Left ventricle myocardium inferior (tissue), 1 donor: ENCODE data around the gene ADD2. TPM values are rescaled to one million over a fixed set of nuclear protein-coding genes. Genes with fewer than 3 reads are reported as not detected.
"Not testable (repeated sequence)": the region's sequence is repeated elsewhere in the genome, so short reads cannot be mapped to it uniquely, and the experiment has no call there.

Experiments used
- DNase-seq: peaks from one replicate; pipeline ENCODE4 v3.0.0-alpha.2; 2020
- H3K27ac ChIP-seq: fragments of 200-600 bp; replicated peaks from 2 replicates; pipeline ENCODE4 v1.8.0; 2021
- H3K27me3 ChIP-seq: fragments of 200-600 bp; 2 replicates; pipeline ENCODE4 v1.8.0; 2021; ENCODE audit warnings: low read depth
- H3K36me3 ChIP-seq: fragments of 200-600 bp; 2 replicates; pipeline ENCODE4 v1.8.0; 2021
- H3K4me1 ChIP-seq: fragments of 200-600 bp; 2 replicates; pipeline ENCODE4 v1.8.0; 2021
- H3K4me3 ChIP-seq: fragments of 200-600 bp; 2 replicates; pipeline ENCODE4 v1.8.0; 2021; ENCODE audit warnings: mild to moderate bottlenecking, moderate library complexity
- H3K9me3 ChIP-seq: fragments of 200-600 bp; replicated peaks from 2 replicates; pipeline ENCODE4 v1.8.0; 2021
- CTCF ChIP-seq: fragments of 200-600 bp; IDR thresholded peaks from 2 replicates; pipeline ENCODE4 v1.8.0; 2021; ENCODE audit warnings: antibody characterized with exemption, mild to moderate bottlenecking, borderline replicate concordance
- intact Hi-C: fragments of 100-400 bp; cut with micrococcal nuclease; formaldehyde crosslinking; loops from one replicate; pipeline ENCODE4 v1.11.0; 2022
- total RNA-seq: library from RNA; stranded (reverse); fragmentation: NEBNext Ultra II Directional; extraction: Animal tissue kit (Norgen Biotek cat#: 25700); gene quantifications from one replicate; pipeline ENCODE4 v1.2.1, GENCODE V29; 2021
- donor health status: DM: no; HTN: yes; CAD: no; lungs with severe emphysema.

Gene ADD2
- total RNA-seq, 1 donor from 2014 or later = 2.7 TPM

- DNase-seq = no peak
- H3K27me3 ChIP-seq = peaks cover 5% of the 10 kb centered on the region
- no peak overlapping the region for H3K4me3 ChIP-seq
- peaks cover 9% of the 10 kb centered on the region for H3K9me3 ChIP-seq
- no peaks in the 10 kb centered on the region for H3K4me1 ChIP-seq
- intact Hi-C loops = no loop called here
- no peak for TF ChIP-seq CTCF
- H3K36me3 ChIP-seq = no peaks in the 10 kb centered on the region
- H3K27ac ChIP-seq = no peak overlapping the region
These were observed 24.3 kb downstream of the ADD2 start for GRCh38 chr2:70743677-70744076.

- TF ChIP-seq CTCF = no peak
- intact Hi-C loops = no loop called here
- no peaks in the 10 kb centered on the region for H3K36me3 ChIP-seq
- no peak overlapping the region for H3K4me3 ChIP-seq
- DNase-seq = no peak
- H3K4me1 ChIP-seq = no peaks in the 10 kb centered on the region
- H3K9me3 ChIP-seq = peaks cover 9% of the 10 kb centered on the region
- H3K27me3 ChIP-seq = no peaks in the 10 kb centered on the region
- H3K27ac ChIP-seq = no peak overlapping the region
These were observed 24.9 kb downstream of the ADD2 start for GRCh38 chr2:70743068-70743467.

- intact Hi-C loops, H3K4me3 ChIP-seq, DNase-seq, H3K36me3 ChIP-seq, H3K4me1 ChIP-seq, H3K27ac ChIP-seq, H3K9me3 ChIP-seq: not testable (repeated sequence)
- peaks cover 19% of the 10 kb centered on the region for H3K27me3 ChIP-seq
These were observed 28.5 kb downstream of the ADD2 start for GRCh38 chr2:70739492-70739891.

- Histone ChIP-seq H3K27ac (no peak overlapping the region), H3K27me3 (peaks cover 28% of the 10 kb centered on the region), H3K9me3 (peaks cover 9% of the 10 kb centered on the region), H3K4me3 (no peak overlapping the region), H3K36me3 (no peaks in the 10 kb centered on the region), H3K4me1 (no peaks in the 10 kb centered on the region)
- no peak for DNase-seq
- intact Hi-C loops = no loop called here
- TF ChIP-seq CTCF = no peak
These were observed 29.8 kb downstream of the ADD2 start for GRCh38 chr2:70738159-70738558.

- DNase-seq = no peak
- H3K4me3 ChIP-seq = no peak overlapping the region
- peaks cover 28% of the 10 kb centered on the region for H3K27me3 ChIP-seq
- H3K27ac ChIP-seq = no peak overlapping the region
- no peaks in the 10 kb centered on the region for H3K4me1 ChIP-seq
- intact Hi-C loops = no loop called here
- no peak for TF ChIP-seq CTCF
- H3K9me3 ChIP-seq = peaks cover 4% of the 10 kb centered on the region
- no peaks in the 10 kb centered on the region for H3K36me3 ChIP-seq
These were observed 32.9 kb downstream of the ADD2 start for GRCh38 chr2:70735071-70735470.

GRCh38 chr2:70733646-70734180, 34.3 kb downstream of the ADD2 start:
- DNase-seq = no peak
- Histone ChIP-seq H3K27me3 (peaks cover 28% of the 10 kb centered on the region), H3K9me3 (no peaks in the 10 kb centered on the region), H3K4me1 (no peaks in the 10 kb centered on the region), H3K27ac (no peak overlapping the region), H3K4me3 (no peak overlapping the region), H3K36me3 (no peaks in the 10 kb centered on the region)
- intact Hi-C loops = no loop called here
- TF ChIP-seq CTCF = no peak
